HG03175 (cell line): ENCODE measurements around the gene WASHC3.

Experiments used
- ATAC-seq: cut with Tn5 transposase; IDR thresholded peaks from one replicate; pipeline ENCODE4 v1.9.1; 2021; ENCODE audit warnings: mild to moderate bottlenecking, moderate library complexity; ENCODE audit not compliant: unreplicated experiment

WASHC3 gene

DNA sequence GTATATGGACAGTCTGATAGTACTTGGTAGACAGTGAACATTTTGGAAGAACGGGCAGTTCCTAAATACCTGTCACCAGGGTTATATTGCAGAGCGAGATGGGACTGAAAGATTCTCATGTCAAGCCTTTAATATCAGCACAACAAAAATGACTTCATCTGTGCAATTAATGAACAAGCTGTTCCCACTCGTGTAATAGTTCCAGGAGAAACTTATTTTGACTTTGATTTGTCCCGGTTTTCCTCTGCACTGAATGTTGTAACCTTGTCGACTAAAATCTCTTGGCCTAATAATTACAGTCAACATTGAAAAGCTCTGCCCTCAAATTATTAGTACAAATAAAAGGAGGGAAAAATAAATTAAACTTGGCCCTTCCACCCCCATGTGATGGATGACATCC is 79.5 kb downstream of the WASHC3 start:
- ATAC-seq, result no peak

DNA sequence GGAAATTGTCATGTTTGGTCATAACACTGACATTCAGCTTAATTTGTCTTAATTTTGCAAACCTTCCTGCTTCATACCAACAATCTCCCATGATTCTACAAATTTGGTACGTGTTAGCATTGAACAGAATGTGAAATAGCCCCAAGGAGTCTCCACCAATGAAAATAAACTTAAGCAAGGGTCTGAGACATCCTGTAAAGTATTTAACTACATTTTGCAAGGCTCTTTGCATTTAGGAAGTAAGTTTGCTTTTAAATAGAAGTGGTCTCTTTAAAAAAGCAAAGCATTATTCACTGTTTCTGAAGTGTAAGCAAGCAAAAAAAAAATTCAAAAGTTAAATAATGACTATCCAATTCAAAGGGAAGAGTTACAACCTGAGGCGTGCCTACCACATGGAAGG is 79.9 kb downstream of the WASHC3 start:
- no peak for ATAC-seq

DNA sequence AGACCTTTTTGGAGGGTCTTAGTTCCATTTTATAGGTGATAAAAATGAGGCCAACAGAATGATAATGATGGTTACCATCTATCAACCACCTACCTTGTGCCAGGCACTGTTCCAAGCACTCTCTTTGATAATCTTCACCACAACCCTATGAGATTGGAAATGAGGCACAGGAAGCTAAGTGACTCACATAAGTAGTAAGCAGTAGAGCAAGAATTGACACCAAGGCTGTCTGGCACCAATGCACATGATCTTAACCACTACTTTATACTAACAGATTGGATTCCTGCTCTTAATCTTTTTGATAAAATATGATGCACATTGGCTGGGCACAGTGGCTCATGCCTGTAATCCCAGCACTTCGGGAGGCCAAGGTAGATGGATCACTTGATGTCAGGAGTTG is 93.0 kb downstream of the WASHC3 start:
- no peak for ATAC-seq

DNA sequence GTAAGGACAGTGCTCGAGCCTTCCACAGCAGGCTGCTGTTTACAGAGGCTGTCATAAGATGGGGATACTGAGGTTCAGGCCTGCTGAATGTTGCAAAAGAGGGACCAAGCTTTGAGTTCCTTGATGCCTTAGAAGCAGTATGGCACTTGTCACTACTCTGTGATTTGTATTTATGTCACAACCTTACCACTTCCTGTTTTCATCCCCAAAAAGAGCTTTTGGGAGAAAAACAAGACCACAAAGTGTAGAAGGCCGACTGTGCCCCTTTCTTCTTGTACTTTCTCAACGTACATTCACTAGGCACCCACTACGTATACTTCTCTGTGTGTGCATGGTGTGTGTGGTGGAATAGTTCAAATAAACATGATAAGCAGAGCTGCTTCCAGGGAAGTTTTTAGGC is 94.3 kb downstream of the WASHC3 start:
- no peak for ATAC-seq

DNA sequence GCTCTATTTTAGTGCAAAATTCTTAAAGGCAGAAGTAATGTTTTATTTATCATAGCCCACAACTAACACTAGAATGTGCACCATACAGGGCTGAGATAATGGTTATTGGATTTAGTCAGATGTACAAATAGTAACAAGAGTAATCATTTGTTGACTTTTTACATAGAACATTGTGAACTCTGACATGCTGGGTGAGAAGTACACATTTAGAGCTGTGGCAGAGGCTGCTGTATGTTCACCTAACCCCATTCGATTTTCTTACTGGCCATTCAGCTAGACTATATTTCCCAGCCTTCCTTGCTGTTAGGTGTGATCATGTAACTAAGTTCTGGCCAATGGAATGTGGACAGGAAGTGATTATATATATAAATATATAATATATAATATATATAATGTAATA is 95.3 kb downstream of the WASHC3 start:
- ATAC-seq, result no peak

DNA sequence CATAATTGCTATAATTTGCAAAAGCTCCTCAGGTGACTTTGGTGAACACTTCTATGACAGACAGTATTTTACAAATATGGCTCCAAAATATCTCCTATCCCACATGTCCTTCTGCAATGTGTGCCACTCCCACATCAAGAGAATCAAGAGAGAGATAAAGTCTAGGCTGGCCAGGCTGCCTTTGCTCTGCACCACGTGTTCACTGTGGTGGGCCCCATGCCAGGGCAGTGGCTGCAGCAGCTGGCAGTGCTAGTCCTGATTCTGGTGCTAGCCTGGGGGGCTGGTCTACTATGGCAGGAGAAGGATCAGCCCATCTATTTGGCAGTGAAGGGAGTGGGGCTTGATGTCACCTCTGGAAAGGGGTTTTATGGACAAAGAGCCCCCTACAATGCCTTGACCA is 98.1 kb downstream of the WASHC3 start:
- ATAC-seq, result no peak
